Adrenal gland (tissue), 5 donors: ENCODE measurements around the gene UTP14A.

ENCODE experiments used
- CTCF ChIP-seq, 6 experiments: fragments of 450-650 bp in 4 of 6; fragments of 200-600 bp in 2 of 6; sonication (generic) in 1 of 6; IDR thresholded peaks; 1 replicate in 5 of 6; 2 replicates in 1 of 6; pipeline versions ENCODE4 v1.5.1 to v1.8.0; 2016 to 2021; ENCODE audit warnings: antibody characterized with exemption in 6 of 6, mild to moderate bottlenecking in 2 of 6, moderate library complexity in 1 of 6
- POLR2A ChIP-seq, 2 donors: fragments of 450-650 bp; IDR thresholded peaks; one replicate each; pipeline ENCODE4 v1.6.1; 2017; ENCODE audit warnings: antibody characterized with exemption in 2 of 2, mild to moderate bottlenecking in 2 of 2, moderate library complexity in 1 of 2
- donor health status: DM: no; HTN: no; CAD: no.

- no peak for TF ChIP-seq CTCF (IDR thresholded peaks at IDR 0.05)
- TF ChIP-seq POLR2A (IDR thresholded peaks at IDR 0.05), result peak in 1 of 2 donors; percentile 46
These were observed 25.5 kb downstream of the UTP14A start for GRCh38 chrX:129931411-129932015.
